Stomach (tissue), 9 donors: ENCODE data around the gene FBXW11. TPM values are rescaled to one million over a fixed set of nuclear protein-coding genes. Genes with fewer than 3 reads are reported as not detected.

Experiments
- DNase-seq, 2 donors: peaks; one replicate each; pipeline versions ENCODE4 v3.0.0 to v3.0.0-alpha.2; 2013 to 2019
- H3K27ac ChIP-seq, 5 donors: fragments of 200-600 bp in 4 of 5; sonication (generic) in 4 of 5; one replicate each; pipeline ENCODE4 v1.5.1; 2013 to 2019; ENCODE audit warnings: mild to moderate bottlenecking in 1 of 5, moderate library complexity in 1 of 5
- H3K27me3 ChIP-seq, 3 donors: fragments of 200-600 bp; sonication (generic); one replicate each; pipeline ENCODE4 v1.5.1; 2017 to 2019; ENCODE audit warnings: mixed run types in 1 of 3
- H3K36me3 ChIP-seq, 4 donors: fragments of 200-600 bp; sonication (generic); 1 replicate in 3 of 4; 2 replicates in 1 of 4; pipeline ENCODE4 v1.5.1; 2016 to 2019
- H3K4me1 ChIP-seq, 4 donors: fragments of 200-600 bp; sonication (generic); one replicate each; pipeline ENCODE4 v1.5.1; 2016 to 2019
- H3K4me3 ChIP-seq, 4 donors: fragments of 200-600 bp; sonication (generic) in 3 of 4; one replicate each; pipeline ENCODE4 v1.5.1; 2016 to 2019; ENCODE audit warnings: mild to moderate bottlenecking in 1 of 4
- H3K9me3 ChIP-seq, 4 donors: fragments of 200-600 bp; sonication (generic); one replicate each; pipeline ENCODE4 v1.5.1; 2016 to 2019
- CTCF ChIP-seq, 7 experiments: fragments of 450-650 bp in 4 of 7; fragments of 200-600 bp in 3 of 7; sonication (generic) in 3 of 7; IDR thresholded peaks; one replicate each; pipeline ENCODE4 v1.5.1; 2016 to 2019; ENCODE audit warnings: antibody characterized with exemption in 7 of 7, control low read depth in 2 of 7, mild to moderate bottlenecking in 1 of 7
- EP300 ChIP-seq: sonication (generic); formaldehyde crosslinking; IDR thresholded peaks from one replicate; pipeline ENCODE4 v1.6.1; 2017; ENCODE audit warnings: antibody characterized with exemption
- POLR2A ChIP-seq, 4 donors: fragments of 450-650 bp; IDR thresholded peaks; one replicate each; pipeline ENCODE4 v1.6.1; 2016; ENCODE audit warnings: antibody characterized with exemption in 4 of 4, control low read depth in 2 of 4, mild to moderate bottlenecking in 1 of 4, moderate library complexity in 1 of 4
- POLR2AphosphoS5 ChIP-seq, 3 donors: sonication (generic); formaldehyde crosslinking; IDR thresholded peaks; one replicate each; pipeline ENCODE4 v1.6.1; 2016; ENCODE audit warnings: antibody characterized with exemption in 3 of 3
- WGBS, 5 donors: extraction: QIAGEN DNeasy Blood & Tissue Kit in 3 of 5; methylation state at CpG; one replicate each; pipeline versions ENCODE4 v1.1.5 to v1.1.7; 2013 to 2018; 5-methylcytosine and 5-hydroxymethylcytosine counted together
- intact Hi-C: fragments of 100-400 bp; cut with DNase I; formaldehyde crosslinking; loops from one replicate; pipeline ENCODE4 v1.15.1; 2023; ENCODE audit warnings: low total_unique reads
- polyA plus RNA-seq, 3 donors: library from polyadenylated mRNA; stranded (reverse); fragments of 200-250 nt; gene quantifications; one replicate each; pipeline ENCODE4 v1.2.3, GENCODE V29; 2013
- total RNA-seq, 5 donors: library from RNA; depleted of rRNA; stranded (reverse); fragments of >200 nt; gene quantifications; one replicate each; pipeline versions ENCODE4 v1.1.0 to v1.2.3, GENCODE V29; 2014 to 2016
- donor health status: healthy with polysubstance abuse.
- donor health status: Bipolar disorder and iron deficiency.
- donor health status: healthy.

The FBXW11 gene
- total and polyA plus RNA-seq, 8 donors: 4.3 to 117 (median 25.5) TPM

GRCh38 chr5:171997011-171997410 is 9.4 kb downstream of the FBXW11 start:
- H3K9me3 ChIP-seq: no peaks in the 10 kb centered on the region
- H3K4me3 ChIP-seq: no peak overlapping the region
- H3K36me3 ChIP-seq: peaks cover 0 to 25% (median 13%) of the 10 kb centered on the region in 4 donors
- no peaks in the 10 kb centered on the region for H3K27me3 ChIP-seq
- peaks cover 43 to 94% (median 77%) of the 10 kb centered on the region in 4 donors for H3K4me1 ChIP-seq
- DNase-seq: no peak
- 59 to 65% (median 62%) methylated on average over 3 of the region's 3 CpGs for WGBS, 5 donors
- TF ChIP-seq EP300 (no peak), CTCF (IDR thresholded peaks at IDR 0.05) (no peak), POLR2AphosphoS5 (IDR thresholded peaks at IDR 0.05) (no peak), POLR2A (IDR thresholded peaks at IDR 0.05) (no peak)
- no peak overlapping the region for H3K27ac ChIP-seq
- intact Hi-C loops: no loop called here

GRCh38 chr5:171992813-171993212 is 13.6 kb downstream of the FBXW11 start:
- intact Hi-C loops: no loop called here
- Histone ChIP-seq H3K9me3 (no peaks in the 10 kb centered on the region), H3K27ac (peak overlapping the region in 1 of 5 donors; percentile 40), H3K27me3 (no peaks in the 10 kb centered on the region), H3K4me1 (peaks cover 41 to 91% (median 70%) of the 10 kb centered on the region in 4 donors), H3K4me3 (no peak overlapping the region), H3K36me3 (peaks cover 4 to 38% (median 13%) of the 10 kb centered on the region in 4 donors)
- WGBS, 5 donors: 39 to 68% (median 57%) methylated on average over 2 of the region's 2 CpGs
- peak in 1 of 2 donors; percentile 23 for DNase-seq
- TF ChIP-seq CTCF (IDR thresholded peaks at IDR 0.05): no peak
- TF ChIP-seq EP300: no peak
- TF ChIP-seq POLR2A (IDR thresholded peaks at IDR 0.05): no peak
- no peak for TF ChIP-seq POLR2AphosphoS5 (IDR thresholded peaks at IDR 0.05)

- H3K9me3 ChIP-seq: no peaks in the 10 kb centered on the region
- H3K36me3 ChIP-seq: peaks cover 4 to 38% (median 13%) of the 10 kb centered on the region in 4 donors
- intact Hi-C loops: no loop called here
- H3K4me1 ChIP-seq: peaks cover 41 to 91% (median 72%) of the 10 kb centered on the region in 4 donors
- no peak overlapping the region for H3K4me3 ChIP-seq
- no peak for DNase-seq
- H3K27ac ChIP-seq: peak overlapping the region in 1 of 5 donors; percentile 40
- H3K27me3 ChIP-seq: no peaks in the 10 kb centered on the region
- no peak for TF ChIP-seq CTCF (IDR thresholded peaks at IDR 0.05)
- no peak for TF ChIP-seq POLR2AphosphoS5 (IDR thresholded peaks at IDR 0.05)
- no peak for TF ChIP-seq POLR2A (IDR thresholded peaks at IDR 0.05)
- TF ChIP-seq EP300: no peak
- 89 to 95% (median 93%) methylated on average over 3 of the region's 3 CpGs for WGBS, 5 donors
These were observed 14.1 kb downstream of the FBXW11 start for GRCh38 chr5:171992305-171992704.

GRCh38 chr5:171990713-171991015 is 15.8 kb downstream of the FBXW11 start:
- intact Hi-C loops: no loop called here
- Histone ChIP-seq H3K36me3 (peaks cover 4 to 36% (median 11%) of the 10 kb centered on the region in 4 donors), H3K4me1 (peaks cover 30 to 88% (median 57%) of the 10 kb centered on the region in 4 donors), H3K27me3 (no peaks in the 10 kb centered on the region), H3K27ac (no peak overlapping the region), H3K4me3 (no peak overlapping the region), H3K9me3 (no peaks in the 10 kb centered on the region)
- no peak for TF ChIP-seq EP300
- no peak for TF ChIP-seq POLR2AphosphoS5 (IDR thresholded peaks at IDR 0.05)
- no peak for DNase-seq
- 85 to 95% (median 94%) methylated on average over 7 of the region's 7 CpGs for WGBS, 5 donors

GRCh38 chr5:171989946-171990712 is 16.3 kb downstream of the FBXW11 start:
- H3K4me1 ChIP-seq: peaks cover 36 to 89% (median 57%) of the 10 kb centered on the region in 4 donors
- no peak for TF ChIP-seq EP300
- no peak for TF ChIP-seq CTCF (IDR thresholded peaks at IDR 0.05)
- TF ChIP-seq POLR2AphosphoS5 (IDR thresholded peaks at IDR 0.05): no peak
- no peak for TF ChIP-seq POLR2A (IDR thresholded peaks at IDR 0.05)
- H3K36me3 ChIP-seq: peaks cover 4 to 33% (median 9%) of the 10 kb centered on the region in 4 donors
- H3K4me3 ChIP-seq: no peak overlapping the region
- intact Hi-C loops: no loop called here
- no peak for DNase-seq
- no peaks in the 10 kb centered on the region for H3K27me3 ChIP-seq
- H3K9me3 ChIP-seq: no peaks in the 10 kb centered on the region
- peak overlapping the region in 1 of 5 donors; percentile 24 for H3K27ac ChIP-seq
